ENCODE data around the gene LRFN3. TPM values are rescaled to one million over a fixed set of nuclear protein-coding genes. Genes with fewer than 3 reads are reported as not detected.

Gene LRFN3
- total RNA-seq, 1 experiment from 2014 or later, result 20.6 TPM

- TF ChIP-seq ATF1 (CRISPR knock-in tag; IDR thresholded peaks at IDR 0.05), result no peak
- TF ChIP-seq CBFB (CRISPR knock-in tag; IDR thresholded peaks at IDR 0.05; ENCODE audit: low read depth), result no peak
These were observed 30.9 kb upstream of the LRFN3 start (continued) for GRCh38 chr19:35905178-35905727.

- Mint-ChIP-seq H3K27ac (no peak overlapping the region), H3K4me1 (peaks cover 28% of the 10 kb centered on the region), H3K36me3 (no peaks in the 10 kb centered on the region), H3K27me3 (ENCODE audit: low read depth) (peaks cover 13% of the 10 kb centered on the region), H3K4me3 (no peak overlapping the region), H3K9me3 (no peaks in the 10 kb centered on the region)
- POLR2A ChIA-PET, result no interaction called here
- no peak for DNase-seq (ENCODE audit: low spot score)
- no peak; the same call in 1 of the 2 replicates for ATAC-seq
- CTCF ChIA-PET, result no interaction called here
- TF ChIP-seq NR3C1 (CRISPR knock-in tag; conservative IDR thresholded peaks at IDR 0.05; ENCODE audit: low read depth) (no peak), CBFB (CRISPR knock-in tag; IDR thresholded peaks at IDR 0.05; ENCODE audit: low read depth) (no peak), ZMAT4 (CRISPR knock-in tag; IDR thresholded peaks at IDR 0.05) (no peak), ESRRA (CRISPR knock-in tag; IDR thresholded peaks at IDR 0.05; ENCODE audit: borderline replicate concordance) (no peak), ZNF396 (CRISPR knock-in tag; IDR thresholded peaks at IDR 0.05; ENCODE audit: borderline replicate concordance) (no peak), NFATC4 (CRISPR knock-in tag; IDR thresholded peaks at IDR 0.05) (no peak), ZBTB21 (CRISPR knock-in tag; IDR thresholded peaks at IDR 0.05; ENCODE audit: borderline replicate concordance) (no peak), E2F1 (CRISPR knock-in tag; IDR thresholded peaks at IDR 0.05) (no peak), CREM (CRISPR knock-in tag; IDR thresholded peaks at IDR 0.05) (no peak), NFYB (CRISPR knock-in tag; conservative IDR thresholded peaks at IDR 0.05; ENCODE audit: low read depth) (no peak), IRF1 (CRISPR knock-in tag; IDR thresholded peaks at IDR 0.05) (no peak), ZNF138 (CRISPR knock-in tag; conservative IDR thresholded peaks at IDR 0.05) (no peak), RORB (CRISPR knock-in tag; IDR thresholded peaks at IDR 0.05) (no peak), AR (CRISPR knock-in tag; IDR thresholded peaks at IDR 0.05) (no peak), FOXP4 (CRISPR knock-in tag; IDR thresholded peaks at IDR 0.05) (no peak), SOX15 (CRISPR knock-in tag; IDR thresholded peaks at IDR 0.05) (no peak), SP1 (CRISPR knock-in tag; conservative IDR thresholded peaks at IDR 0.05) (no peak), FOXK1 (CRISPR knock-in tag; IDR thresholded peaks at IDR 0.05) (no peak), STAT6 (CRISPR knock-in tag; conservative IDR thresholded peaks at IDR 0.05; ENCODE audit: low read depth) (no peak)
These were observed 28.8 kb upstream of the LRFN3 start for GRCh38 chr19:35907377-35907745.

Data from WTC11 (cell line).